GM21526 (cell line): ENCODE results near the gene NTF4.
"Not testable (repeated sequence)": the region's sequence is repeated elsewhere in the genome, so short reads cannot be mapped to it uniquely, and the experiment has no call there.

ENCODE experiments used
- ATAC-seq: cut with Tn5 transposase; IDR thresholded peaks from one replicate; pipeline ENCODE4 v1.9.1; 2021; ENCODE audit warnings: moderate library complexity; ENCODE audit not compliant: unreplicated experiment, low FRiP score

Gene NTF4

DNA sequence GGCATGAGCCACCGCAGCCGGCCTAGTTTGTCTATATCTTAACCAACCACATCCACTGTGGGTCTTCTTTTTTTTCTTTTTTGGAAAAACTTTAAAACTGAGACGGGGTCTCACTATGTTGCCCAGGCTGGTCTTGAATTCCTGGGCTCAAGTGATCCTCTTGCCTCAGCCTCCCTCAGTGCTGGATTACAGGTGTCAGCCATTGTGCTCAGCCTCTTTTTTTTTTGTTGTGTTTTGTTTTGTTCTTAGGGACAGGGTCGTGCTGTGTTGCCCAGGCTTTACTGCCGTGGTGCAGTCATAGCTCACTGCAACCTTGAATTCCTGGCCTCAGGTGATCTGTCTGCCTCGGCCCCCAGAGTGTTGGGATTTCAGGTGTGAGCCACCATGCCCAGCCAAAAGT is 28.1 kb upstream of the NTF4 start:
- no peak for ATAC-seq

- no peak for ATAC-seq
Observed at GRCh38 chr19:49091391-49092038, 26.9 kb upstream of the NTF4 start.

DNA sequence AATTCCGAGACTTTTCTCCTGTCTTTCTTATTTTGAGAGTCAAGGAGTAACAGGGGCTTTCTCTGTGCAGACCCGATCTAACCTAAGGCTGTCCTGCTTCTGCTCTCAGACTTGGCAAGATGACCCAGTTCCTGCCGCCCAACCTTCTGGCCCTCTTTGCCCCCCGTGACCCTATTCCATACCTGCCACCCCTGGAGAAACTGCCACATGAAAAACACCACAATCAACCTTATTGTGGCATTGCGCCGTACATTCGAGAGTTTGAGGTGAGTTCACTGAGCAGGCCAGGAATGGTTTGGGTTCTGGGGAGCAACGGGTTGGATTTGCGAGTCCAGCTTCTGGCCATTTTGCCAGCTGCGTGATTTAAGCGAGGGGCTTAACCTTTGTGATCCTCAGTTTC is 21.7 kb upstream of the NTF4 start:
- no peak for ATAC-seq

DNA sequence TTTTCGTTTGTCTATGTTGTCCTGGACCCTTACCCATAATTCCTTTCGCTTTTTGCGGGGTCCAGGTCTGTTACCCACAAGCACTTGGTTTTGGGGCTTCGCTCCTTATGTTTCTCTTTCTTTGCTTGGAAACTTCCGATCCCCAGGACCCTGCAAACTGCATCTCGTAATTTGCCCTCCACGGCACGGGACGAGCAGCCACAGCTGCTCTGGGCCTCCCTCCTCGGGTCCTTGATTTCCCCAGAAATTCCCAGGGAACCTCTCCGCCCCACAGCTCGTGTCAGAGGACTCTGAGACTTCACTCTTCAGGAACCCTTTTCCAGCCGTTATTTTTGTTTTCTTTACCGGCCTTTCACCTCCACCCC is 21.2 kb upstream of the NTF4 start:
- ATAC-seq, result no peak

GRCh38 chr19:49085020-49085867 is 20.6 kb upstream of the NTF4 start, which contains the start of gene SNRNP70:
Gene SNRNP70, plus strand, starts transcription at chr19:49085451. Its CDS starts 964 bp downstream, at chr19:49086415.
- ATAC-seq, result no peak

- no peak for ATAC-seq
Observed at GRCh38 chr19:49084206-49085019, 19.8 kb upstream of the NTF4 start.

DNA sequence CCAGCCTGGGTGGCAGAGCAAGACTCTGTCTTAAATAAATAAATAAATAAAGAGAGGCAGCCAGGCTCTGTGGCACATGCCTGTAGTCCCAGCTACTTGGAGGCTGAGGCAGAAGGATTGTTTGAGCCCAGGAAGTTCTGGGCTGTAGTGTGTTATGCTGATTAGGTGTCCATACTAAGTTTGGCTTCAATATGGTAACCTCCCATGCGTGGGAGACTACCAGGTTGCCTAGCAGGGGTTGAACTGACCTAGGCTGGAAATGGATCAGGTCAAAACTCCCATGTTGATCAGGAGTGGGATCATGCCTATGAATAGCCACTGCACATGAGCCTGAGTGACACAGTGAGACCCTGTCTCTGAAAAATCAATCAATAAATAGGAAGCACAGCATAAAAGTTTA is 16.7 kb upstream of the NTF4 start:
- no peak for ATAC-seq

GRCh38 chr19:49080392-49080791 is 15.8 kb upstream of the NTF4 start:
- ATAC-seq, result no peak

GRCh38 chr19:49074869-49075268 is 10.3 kb upstream of the NTF4 start:
- not testable (repeated sequence) for ATAC-seq

- no peak for ATAC-seq
Observed at GRCh38 chr19:49073514-49074378, 9.1 kb upstream of the NTF4 start.

DNA sequence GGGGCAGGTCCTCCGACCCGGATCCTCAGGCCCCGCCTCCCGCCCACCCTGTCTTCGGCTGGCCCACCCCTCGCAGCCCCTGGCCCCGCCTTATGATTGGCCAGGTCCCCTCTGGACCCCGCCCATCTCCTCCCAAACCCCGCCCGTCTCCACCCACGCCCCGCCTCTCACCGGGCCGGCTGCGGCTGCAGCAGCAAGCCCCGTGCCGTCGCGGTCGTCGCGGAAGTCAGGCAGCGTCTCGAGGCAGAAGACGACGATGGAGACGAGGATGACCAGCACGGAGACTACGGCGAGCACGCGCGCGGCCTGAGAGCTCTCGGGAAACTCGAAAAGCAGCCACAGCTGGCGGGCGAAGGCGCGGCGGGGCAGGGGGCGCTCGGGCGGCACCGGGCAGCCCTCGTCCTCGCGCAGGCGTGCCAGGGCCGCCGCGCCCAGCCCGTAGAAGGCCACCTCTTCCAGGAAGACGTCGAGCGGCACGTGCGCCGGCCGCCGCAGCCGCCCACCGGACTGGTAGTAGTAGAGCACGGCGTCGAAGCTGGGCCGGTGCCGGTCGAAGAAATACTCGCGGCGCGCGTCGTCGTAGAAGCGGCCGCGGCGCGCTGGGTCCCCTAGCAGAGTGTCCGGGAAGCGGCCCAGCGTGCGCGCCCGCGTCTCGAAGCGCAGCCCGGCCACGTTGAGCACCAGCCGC is 7.4 kb upstream of the NTF4 start:
- ATAC-seq, result no peak

DNA sequence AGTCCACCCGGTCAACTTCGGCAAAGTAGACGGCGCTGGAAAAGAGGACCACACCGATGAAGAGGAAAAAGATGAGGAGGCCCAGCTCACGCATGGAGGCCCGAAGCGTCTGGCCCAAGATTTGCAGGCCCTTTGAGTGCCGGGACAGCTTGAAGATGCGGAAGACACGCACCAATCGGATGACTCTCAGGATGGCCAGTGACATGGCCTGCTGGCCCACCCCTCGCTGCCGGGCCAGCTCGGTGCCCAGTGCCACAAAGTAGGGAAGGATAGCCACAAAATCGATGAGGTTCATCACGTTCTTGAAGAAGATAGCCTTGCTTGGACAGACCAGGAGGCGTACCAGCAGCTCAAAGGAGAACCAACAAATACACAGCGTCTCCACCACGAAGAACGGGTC is 5.8 kb upstream of the NTF4 start:
- ATAC-seq, result no peak

- no peak for ATAC-seq
Observed at GRCh38 chr19:49069026-49069425, 4.4 kb upstream of the NTF4 start.

DNA sequence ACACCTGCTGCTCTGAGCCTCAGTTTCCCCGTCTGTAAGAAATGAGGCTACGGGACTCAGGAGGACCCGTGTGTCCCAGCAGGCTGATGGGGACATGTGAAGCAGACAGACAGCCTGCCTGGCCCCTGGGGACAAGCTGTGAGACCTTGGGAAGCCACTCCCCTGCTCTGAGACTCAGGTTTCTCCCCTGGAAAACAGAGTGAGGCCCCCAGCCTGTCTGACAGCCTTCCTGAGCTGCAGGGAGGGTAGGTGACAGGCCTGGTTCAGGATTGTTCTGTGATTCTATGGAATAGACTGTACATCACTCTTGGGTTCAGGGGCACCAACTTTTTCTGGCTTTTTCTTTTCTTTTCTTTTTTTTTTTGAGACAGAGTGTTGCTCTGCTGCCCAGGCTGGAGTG is 2.9 kb upstream of the NTF4 start:
- no peak for ATAC-seq

GRCh38 chr19:49065905-49066512 is 1.4 kb upstream of the NTF4 start:
- ATAC-seq, result no peak

DNA sequence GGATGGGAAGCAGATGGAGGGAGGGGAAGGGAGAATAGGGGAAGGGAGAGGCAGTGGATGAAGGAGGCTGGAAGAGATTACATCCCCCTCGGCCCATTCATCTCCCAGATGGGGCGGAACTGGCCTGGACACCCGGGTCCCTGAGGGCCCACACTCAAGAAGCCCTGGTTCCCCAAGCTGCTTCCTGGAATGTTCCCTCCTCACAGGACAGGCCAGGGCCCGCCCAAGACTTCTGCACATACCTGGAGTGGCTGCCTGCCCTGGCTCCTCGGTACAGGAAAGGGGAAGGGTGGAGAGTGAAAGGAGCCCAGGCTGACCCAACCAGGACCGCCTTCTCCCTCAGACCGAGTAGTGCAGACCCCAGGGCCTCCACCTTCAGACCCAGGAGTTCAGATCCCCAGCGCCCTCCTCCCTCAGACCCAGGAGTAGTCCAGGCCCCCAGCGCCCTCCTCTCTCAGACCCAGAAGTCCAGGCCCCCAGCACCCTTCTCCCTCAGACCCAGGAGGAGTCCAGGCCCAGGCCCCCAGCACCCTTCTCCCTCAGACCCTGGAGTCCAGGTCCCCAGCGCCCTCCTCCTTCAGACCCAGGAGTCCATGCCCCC is 489 bp downstream of the NTF4 start:
- no peak for ATAC-seq

GRCh38 chr19:49061445-49061844 is 3.2 kb downstream of the NTF4 start:
- ATAC-seq, result no peak

DNA sequence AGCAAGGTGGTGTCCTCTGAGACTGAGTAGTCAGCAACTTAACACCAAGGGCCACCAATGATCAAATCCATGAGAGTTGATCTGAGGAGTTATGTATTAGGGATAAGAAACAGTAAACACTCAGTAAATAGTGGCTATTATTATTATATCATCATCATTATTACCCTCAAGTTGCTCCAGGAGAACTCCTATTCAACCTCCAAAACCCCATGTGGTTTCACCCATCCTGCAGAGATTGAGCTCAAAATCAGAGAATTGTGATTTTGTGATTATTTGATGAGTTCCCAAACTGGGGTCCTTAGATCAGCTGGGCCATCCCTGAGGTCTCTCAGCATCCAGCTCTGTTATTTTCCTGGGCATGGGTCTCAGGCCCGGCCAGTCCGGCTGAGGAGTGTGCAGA is 3.6 kb downstream of the NTF4 start:
- no peak for ATAC-seq

DNA sequence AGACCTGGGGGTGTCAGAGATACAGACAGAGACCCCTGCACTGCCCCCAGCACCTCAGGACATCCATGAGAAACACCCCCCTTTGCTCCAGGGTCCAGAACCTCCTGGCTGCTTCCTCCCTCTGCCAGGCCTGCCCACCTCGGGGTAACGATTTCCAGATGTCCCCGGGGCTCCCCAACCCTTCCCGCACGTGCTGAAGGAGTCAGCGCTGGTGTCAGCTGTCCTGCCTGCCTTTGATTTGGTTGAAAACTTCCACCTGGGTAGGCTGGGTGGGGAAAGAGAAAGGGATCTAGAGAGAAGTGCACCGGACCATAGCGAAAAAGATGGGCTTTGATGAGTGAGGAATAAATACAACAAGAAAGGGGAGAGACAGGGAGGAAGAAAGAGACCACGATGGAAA is 5.6 kb downstream of the NTF4 start:
- no peak for ATAC-seq
